Measurements from ENCODE around the gene CYB5R4.
"Not testable (repeated sequence)": the region's sequence is repeated elsewhere in the genome, so short reads cannot be mapped to it uniquely, and the experiment has no call there.

The CYB5R4 gene

DNA sequence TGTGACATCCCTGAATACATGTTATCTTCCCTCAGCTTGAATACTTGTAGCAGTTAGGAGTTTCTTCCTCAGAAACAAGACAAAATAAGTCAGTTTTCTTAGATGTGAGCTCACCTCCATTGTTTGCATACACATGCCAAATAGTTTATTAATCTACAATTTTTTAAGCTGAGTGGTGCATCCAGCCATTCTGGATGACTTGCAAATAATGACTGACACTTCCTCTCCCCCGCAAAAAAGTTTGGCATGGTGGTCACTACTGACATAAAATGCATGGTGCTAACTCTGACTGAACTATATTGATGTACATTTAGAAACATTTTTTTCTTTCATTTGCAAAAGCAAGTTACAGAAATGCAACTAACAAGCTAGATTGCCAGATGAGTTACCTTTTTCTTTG, 55.5 kb downstream of the CYB5R4 start:
- peak; percentile 33 for DNase-seq

DNA sequence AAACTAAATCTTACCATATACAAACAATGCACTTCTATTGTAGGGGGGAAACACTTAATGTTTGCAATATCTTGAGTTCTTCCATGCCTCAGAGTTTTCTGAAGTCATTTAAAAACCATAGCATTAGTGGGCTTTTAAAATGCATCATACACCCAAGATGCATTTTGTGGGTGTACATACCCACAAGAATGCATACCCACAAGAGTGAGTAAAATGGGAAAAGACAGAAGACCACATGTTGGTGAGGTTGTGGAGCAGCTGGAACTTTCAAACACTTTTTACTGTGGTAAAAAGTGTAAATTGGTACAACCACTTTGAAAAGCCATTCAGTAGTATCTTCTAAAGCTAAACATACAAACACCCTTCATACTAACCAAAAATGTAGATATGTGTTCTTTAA, 57.5 kb downstream of the CYB5R4 start:
- DNase-seq, result no peak

DNA sequence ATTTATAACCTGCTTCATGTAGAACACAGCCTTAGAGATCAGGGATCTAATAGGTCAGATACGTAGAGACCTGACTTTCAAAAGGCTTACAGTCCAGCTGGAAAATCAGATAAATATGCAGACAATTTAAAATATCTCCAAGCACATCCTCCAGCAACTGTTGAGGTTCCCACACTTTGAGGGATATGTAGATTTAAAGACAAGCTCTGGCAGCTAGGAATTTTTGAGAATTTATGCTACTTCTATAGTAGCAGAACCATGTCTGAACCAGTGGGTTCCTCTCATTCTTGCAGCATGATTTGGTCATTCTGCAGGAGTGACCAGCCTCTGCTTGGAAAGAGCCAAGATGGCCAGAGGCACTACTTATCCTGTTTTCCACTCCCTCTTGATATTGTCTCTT, 60.5 kb downstream of the CYB5R4 start:
- no peak for DNase-seq

DNA sequence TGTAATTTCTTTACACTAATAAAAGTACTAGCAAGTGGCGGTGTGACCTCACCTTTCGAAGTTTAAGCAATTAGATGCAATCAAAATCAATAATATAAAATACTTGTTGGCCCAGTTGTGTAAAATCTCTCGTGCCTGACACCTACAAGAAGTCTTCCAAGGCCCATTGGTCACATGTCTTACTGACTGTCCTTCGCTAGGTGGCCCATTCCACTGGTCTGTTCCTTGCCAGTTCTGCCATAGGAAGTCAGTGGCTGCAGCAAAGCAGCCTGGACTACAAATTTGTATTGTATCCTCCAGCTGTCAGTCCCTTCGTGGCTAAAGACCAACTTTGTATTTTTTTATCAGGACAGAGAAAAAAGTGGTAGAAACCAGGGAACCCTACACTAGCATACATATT, 61.8 kb downstream of the CYB5R4 start:
- DNase-seq, result no peak

GRCh38 chr6:83927470-83927869, 68.0 kb downstream of the CYB5R4 start:
- no peak for DNase-seq

- no peak for DNase-seq
Measured at GRCh38 chr6:83928286-83928685, 68.8 kb downstream of the CYB5R4 start.

GRCh38 chr6:83946201-83946833, 86.8 kb downstream of the CYB5R4 start:
- DNase-seq, result peak; percentile 27

- DNase-seq, result not testable (repeated sequence)
Measured at GRCh38 chr6:83947983-83948382, 88.5 kb downstream of the CYB5R4 start.

GRCh38 chr6:83948851-83949250, 89.4 kb downstream of the CYB5R4 start:
- DNase-seq, result no peak

DNA sequence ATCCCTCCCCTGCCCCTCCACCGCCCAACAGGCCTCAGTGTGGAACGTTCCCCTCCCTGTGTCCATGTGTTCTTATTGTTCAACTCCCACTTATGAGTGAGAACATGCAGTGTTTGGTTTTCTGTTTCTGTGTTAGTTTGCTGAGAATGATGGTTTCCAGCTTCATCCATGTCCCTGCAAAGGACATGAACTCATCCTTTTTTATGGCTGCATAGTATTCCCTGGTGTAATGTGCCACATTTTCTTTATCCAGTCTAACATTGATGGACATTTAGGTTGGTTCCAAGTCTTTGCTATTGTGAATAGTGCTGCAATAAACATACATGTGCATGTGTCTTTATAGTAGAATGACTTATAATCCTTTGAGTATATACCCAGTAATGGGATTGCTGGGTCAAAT, 91.9 kb downstream of the CYB5R4 start:
- DNase-seq, result not testable (repeated sequence)

DNA sequence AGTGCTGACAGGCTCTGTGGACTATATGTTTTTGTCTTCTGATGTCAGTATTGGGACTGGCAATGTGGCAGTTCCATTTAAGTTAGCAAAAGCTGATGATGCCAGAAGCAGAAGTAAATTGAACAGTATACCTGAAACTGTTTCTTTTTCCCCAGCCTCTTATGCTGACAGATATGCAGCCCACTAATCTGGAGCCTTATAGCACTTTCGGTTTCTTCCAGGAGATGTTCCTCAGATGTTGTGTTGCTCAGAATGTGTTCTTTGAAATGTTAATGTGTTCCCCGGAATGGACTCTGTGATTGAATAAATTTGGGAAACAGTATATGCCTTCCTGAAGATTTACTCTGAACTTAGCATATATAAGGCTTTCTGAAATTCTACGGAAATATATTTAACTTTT, 93.3 kb downstream of the CYB5R4 start:
- no peak for DNase-seq

DNA sequence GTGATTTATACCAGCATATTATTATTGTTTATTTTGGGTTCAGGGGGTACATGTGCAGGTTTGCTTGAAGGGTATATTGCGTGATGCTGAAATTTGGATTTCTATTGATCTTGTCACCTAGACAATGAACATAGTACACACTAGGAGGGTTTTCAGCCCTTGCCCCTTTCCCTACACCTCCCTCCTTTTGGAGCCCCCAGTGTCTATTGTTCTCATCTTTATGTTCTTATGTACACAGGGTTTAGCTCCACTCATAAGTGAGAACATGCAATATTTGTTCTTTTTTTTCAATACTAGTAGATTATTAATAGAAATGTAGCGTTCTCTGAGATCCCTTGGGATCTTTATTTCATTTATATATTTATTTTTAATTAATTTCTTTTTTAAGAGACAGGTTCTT, 94.9 kb downstream of the CYB5R4 start:
- DNase-seq, result no peak

GRCh38 chr6:83958241-83958685, 98.8 kb downstream of the CYB5R4 start:
- no peak for DNase-seq

DNA sequence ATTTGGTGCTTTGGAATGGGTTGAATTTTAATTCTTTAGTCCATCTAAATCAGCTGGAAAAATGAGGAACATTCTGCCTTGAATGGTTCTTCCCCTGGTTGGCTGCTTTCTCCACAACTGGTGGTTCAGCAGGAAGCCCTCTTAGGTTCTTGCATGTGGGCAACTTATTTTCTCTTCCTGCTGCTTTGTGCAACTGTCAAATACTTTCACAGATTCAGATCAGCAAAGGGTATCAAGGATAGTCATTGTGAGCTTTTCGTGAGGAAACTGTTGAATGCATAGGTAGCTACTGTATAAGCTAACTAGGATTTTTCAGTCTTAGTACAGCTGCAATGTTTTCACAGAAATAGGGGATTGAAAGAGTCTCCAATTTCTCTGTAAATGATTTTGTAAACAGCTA, 101.2 kb downstream of the CYB5R4 start:
- DNase-seq, result no peak

GRCh38 chr6:83962582-83962981, 103.1 kb downstream of the CYB5R4 start:
- peak; percentile 59 for DNase-seq

DNA sequence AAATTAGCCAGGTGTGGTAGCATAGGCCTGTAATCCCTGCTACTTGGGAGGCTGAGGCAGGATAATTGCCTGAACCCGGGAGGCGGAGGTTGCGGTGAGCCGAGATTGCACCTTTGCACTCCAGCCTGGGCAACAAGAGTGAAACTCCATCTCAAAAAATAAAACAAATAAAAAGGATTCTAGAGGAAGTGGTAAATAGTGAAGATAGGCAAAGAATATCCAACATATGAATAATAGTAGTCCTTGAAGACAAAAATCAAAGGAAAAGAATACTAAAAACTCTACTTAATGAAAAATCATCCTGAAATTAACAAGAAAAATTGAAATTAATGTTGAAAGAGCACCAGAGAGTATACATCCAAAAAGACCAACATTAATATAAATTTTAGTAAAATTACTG, 107.0 kb downstream of the CYB5R4 start:
- no peak for DNase-seq

- DNase-seq, result no peak
Measured at GRCh38 chr6:83970582-83970981, 111.1 kb downstream of the CYB5R4 start.

DNA sequence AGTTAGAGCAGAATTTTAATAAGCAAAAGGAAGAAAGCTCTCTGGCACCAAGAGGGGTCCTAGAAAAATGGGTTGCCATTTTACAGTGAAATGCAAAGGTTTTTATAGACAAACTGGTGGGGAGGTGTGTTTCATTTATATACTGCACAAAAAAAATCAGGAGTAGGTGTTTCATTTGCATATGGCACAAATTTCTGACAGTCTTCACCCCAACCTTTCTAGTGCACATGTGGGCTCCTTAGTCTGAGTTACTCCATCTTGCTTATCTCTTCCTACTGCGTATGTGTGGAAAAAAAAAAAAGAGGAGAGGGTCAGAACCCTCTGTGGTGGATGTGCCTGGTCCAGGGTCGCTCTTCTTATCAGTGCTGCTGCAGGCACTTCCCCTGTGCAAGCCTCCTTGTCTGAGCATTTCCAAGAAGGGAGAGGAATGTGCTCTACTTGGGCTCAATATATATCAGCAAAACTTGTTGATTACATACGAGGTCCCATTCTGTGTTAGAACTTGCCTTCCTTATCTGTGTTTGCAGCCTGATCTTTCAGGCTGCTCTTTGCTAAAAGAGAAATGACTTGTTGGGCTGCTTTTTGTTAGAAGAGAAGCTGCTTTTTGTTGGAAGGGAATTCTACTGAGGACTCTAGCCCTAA, 115.0 kb downstream of the CYB5R4 start:
- peak; percentile 97 for DNase-seq

GRCh38 chr6:83976037-83976755, 116.7 kb downstream of the CYB5R4 start:
- no peak for DNase-seq

DNA sequence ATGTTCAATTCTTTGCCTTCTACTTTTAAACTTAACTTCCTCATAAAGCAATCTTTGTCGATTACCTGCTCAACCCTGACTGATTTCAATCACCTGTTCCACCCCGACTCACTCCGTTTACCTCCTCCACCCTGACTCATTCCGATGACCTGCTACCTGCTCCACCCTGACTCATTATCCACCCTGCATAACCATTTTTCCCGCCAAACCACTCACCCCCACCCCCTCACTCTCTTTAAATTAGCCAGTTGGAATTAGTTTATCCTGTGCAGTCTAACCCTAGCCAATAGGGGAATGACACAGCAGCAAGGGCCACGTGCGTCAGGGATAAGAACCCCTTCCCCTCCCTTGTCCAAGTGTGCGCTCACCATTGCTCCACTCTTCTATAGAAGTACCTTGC, 117.4 kb downstream of the CYB5R4 start:
- DNase-seq, result no peak

- DNase-seq, result no peak
Measured at GRCh38 chr6:83978324-83978734, 118.8 kb downstream of the CYB5R4 start.

DNA sequence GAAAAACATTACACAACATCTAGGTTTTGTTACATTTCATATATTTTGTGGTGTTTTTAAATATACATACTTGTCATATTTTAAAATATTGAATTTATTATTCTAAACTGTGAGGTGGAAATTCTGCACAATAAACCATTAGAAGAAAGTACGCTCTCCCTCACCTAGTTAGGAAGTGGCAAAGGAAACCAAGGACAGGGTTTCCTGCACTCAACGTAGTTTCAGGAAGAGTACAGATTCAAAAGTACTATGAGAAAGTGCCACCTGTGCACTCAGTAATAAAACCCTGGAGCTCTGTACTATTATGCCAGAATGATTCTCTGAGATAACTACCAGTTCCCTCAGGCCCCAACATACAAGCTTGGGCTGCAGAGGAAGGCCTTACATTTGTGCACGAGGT, 119.5 kb downstream of the CYB5R4 start:
- no peak for DNase-seq

DNA sequence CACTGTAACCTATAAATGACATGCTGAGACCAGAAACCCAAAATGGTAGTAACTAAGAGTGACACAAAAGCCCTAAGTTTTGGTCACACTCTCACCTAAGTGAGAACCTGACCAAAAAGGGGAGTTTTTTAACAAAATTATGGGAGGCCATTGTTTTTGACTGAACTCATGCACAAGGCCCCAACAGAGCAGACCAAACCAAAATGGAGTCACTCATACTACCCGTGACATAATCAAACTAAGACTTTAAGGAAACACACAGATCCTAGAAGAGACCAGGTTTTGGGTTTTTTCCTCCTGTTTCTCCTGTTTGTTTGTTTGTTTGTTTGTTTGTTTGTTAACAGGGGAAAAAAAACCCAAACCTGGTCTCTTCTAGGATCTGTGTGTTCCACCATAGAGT, 124.9 kb downstream of the CYB5R4 start:
- DNase-seq, result no peak

DNA sequence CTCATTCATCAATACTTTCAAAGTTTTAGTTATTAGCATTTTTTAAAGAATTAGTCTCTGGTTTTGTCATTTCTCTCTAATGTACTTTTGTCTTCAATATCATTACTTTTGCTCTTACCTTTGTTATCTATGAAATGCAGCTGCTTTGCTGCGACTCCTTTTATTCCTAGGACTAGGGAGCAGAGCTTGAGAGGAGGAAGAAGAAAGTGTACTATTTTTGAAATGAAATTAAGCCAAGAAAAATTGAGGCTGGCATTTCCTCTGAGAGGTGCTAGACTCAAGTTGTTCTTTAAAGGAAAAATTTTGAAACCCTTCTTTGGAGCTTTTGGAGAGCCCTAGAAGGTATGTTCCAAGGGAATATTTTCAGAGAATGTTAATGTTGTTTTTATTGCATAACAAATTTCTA, 125.8 kb downstream of the CYB5R4 start:
- peak; percentile 56 for DNase-seq

All from hematopoietic multipotent progenitor cell treated with erythropoietin and hydrocortisone succinate and interleukin-3 and kit ligand, for 4 days (in vitro differentiated cells).